Ovary (tissue), 3 donors: ENCODE measurements around the gene TAS2R42.

Experiments used
- EP300 ChIP-seq: sonication (generic); formaldehyde crosslinking; IDR thresholded peaks from one replicate; pipeline ENCODE4 v1.6.1; 2017; ENCODE audit warnings: antibody characterized with exemption
- POLR2A ChIP-seq: fragments of 450-650 bp; IDR thresholded peaks from one replicate; pipeline ENCODE4 v1.6.1; 2017; ENCODE audit warnings: antibody characterized with exemption, mild to moderate bottlenecking, moderate library complexity
- TF ChIP-seq, protein P1 (sequence below), 3 donors: fragments of 450-650 bp in 2 of 3; fragments of 200-600 bp in 1 of 3; IDR thresholded peaks; one replicate each; pipeline versions ENCODE4 v1.5.1 to v1.8.0; 2016 to 2022; ENCODE audit warnings: antibody characterized with exemption in 3 of 3, mild to moderate bottlenecking in 1 of 3
- donor health status: DM: no; HTN: no; CAD: no.

DNA sequence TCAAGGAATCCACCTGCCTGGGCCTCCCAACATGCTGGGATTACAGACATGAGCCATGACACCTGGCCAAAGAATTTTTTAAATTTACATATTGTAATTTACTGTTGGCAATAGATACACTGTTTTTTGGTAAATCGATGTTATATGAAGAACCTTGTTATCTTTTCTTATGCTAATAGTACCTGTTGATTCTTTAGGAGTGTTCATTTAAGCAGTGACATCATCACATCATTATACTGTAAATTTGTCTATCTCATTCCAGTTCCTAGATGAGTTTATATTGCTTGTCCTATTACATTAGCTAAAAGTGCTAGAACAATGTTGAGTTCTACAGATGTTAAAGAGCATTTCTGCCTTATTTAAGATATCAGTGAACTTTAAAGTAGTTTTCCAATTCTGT is 39.3 kb downstream of the TAS2R42 start:
- TF ChIP-seq, protein P1, sequence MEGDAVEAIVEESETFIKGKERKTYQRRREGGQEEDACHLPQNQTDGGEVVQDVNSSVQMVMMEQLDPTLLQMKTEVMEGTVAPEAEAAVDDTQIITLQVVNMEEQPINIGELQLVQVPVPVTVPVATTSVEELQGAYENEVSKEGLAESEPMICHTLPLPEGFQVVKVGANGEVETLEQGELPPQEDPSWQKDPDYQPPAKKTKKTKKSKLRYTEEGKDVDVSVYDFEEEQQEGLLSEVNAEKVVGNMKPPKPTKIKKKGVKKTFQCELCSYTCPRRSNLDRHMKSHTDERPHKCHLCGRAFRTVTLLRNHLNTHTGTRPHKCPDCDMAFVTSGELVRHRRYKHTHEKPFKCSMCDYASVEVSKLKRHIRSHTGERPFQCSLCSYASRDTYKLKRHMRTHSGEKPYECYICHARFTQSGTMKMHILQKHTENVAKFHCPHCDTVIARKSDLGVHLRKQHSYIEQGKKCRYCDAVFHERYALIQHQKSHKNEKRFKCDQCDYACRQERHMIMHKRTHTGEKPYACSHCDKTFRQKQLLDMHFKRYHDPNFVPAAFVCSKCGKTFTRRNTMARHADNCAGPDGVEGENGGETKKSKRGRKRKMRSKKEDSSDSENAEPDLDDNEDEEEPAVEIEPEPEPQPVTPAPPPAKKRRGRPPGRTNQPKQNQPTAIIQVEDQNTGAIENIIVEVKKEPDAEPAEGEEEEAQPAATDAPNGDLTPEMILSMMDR (IDR thresholded peaks at IDR 0.05) = no peak
- TF ChIP-seq EP300 (no peak), POLR2A (no peak)
